Measurements from ENCODE around the gene TNIK.

Gene TNIK

DNA sequence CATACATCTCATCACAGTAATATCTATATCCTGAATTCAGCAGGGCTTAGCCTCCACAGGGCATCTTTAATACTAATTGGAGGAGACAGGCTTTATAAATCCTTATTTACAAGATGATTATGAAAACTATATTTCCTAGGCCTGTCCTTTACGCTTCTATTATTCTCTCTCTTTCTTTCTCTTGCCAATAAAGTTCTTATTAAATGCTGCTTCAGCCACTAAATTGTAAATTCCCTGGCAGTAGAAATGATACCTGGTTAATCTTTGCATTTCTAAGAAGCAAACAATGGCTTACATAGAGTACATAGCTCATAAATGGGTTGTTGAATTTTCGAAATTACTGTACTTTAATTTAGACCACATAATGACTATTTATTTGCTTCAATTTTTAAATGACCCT is 43.5 kb downstream of the TNIK start:
- no peak for DNase-seq

DNA sequence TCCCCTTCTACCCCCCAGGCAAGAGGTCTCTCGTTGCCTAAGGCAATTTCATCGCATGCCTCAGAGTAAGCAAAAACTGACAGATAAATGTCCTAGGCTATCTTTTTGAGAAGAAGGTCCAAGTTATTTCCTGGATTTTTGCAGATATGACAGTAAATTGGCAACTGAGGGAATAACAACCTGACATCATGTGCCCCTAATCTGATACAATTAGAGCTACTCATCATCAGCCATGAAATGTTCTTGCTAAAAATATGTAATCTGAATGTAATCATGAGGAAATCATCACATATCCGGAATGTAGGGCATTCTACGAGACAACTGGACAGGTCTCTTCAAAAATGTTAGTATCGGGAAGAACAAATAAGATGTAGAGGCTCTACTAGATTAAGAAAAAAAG is 44.1 kb downstream of the TNIK start:
- DNase-seq = no peak

DNA sequence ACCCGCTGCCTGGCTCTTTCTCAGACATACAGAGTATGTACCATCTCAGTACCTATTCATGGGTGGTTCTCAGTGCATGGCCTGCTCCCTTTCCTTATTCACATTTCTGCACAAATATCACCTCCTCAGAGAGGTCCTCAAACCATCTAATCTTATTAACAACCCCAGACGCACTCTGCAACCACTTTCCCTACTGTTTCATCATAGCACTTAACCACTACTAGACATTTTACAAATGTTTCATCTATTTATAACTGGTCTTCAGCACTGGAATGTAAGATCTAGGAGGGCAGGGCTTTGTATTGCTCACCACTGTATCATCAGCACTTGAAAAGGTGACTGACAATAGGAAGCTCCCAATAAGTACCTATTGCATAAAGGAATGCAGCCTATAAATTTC is 45.1 kb downstream of the TNIK start:
- DNase-seq = no peak

DNA sequence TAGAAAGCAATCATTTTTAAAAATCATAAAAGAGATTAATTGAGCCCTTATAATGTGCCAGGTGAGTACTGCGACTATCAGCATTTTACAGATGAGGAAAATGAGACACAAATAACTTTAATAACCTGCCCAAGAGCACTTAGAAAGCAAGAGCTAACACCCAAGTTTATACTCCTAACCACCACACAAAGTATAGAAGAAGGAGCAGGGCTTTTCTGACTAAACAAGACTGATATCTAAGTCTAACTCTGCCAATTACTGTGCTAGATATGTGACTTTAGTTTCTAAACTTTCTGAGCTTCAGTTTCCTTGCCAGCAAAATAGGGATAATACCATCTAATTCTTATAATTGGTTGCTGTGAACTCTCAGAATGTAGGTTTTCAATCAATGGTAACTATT is 47.7 kb downstream of the TNIK start:
- no peak for DNase-seq

DNA sequence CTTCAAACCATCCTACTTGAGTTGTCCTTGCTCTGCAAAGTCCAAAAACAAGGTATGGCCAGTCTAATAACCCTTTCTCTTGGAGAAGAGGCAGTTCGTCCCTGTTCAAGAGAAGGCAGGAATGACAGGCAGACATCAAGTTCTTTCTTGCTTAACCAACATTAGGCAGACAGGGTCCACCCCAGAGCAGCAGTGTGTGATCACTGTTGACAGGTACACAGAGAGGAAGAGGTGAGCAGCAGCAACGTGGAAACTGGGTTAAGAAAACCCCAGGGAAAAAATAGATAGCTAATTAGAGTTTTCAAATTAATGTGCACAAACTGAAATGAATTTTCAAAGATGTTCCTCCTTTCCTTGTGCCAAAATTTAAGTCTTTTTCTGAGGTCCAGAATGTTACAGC is 48.2 kb downstream of the TNIK start:
- no peak for DNase-seq

DNA sequence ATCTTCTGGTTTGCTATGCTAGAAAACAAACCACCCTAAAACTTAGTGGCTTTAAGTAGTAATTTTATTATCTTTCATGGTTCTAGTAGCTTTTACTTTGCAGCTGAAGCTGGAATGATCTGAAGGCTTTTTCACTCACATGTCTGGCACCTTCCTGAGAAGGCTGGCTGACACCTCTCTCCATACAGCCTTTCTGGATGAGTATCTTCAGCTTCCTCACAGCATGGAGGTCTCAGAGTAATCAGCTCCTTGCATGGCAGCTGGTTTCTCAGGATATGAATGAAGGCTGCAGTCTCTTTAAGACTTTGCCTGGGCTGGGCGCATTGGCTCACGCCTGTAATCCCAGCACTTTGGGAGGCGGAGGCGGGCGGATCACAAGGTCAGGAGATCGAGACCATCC is 50.0 kb downstream of the TNIK start:
- DNase-seq = no peak

DNA sequence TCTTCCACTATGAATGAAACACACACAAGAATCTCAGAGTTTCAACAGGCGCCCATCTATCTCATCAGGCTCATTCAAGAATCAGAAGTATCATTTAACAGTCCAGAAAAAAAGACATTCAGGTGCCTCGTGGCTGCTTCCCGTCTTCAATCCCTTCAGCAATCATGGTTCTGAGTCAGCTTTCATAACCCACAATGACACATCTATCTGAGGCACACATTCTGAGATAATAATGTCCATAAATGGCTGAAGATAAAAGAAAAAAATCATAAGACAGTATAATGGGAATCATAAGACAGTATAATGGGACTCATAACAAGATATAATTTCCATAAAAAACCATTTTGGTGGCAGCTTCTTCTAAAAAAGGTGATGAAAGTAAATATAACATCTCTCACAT is 52.4 kb downstream of the TNIK start:
- no peak for DNase-seq

DNA sequence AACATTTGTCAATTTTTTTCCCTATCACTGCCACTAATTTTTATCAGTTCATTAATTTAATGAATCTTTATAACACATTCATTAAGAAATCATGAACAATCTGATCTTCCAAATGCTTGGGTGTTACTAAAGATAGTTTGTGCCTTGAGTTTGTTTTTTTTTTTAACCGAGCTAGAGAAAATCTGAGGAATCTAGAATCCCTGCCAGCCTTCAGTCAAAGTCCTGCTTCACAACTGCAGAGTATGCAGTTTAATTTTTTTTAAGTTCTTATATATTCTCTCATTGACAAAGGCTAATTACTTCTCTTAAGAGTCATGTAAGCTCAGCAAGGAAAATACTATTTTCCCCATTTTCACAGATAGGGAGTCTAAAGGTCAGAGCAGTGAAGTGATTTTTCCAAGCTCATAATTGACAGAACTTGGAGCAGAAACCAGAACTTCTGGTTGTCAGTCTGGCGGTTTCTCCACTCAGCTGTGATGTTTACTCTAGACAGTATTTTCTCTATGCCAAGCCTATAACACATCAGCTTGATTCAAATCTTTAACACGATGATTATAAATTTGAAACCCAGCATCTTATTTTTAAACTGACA is 55.7 kb downstream of the TNIK start:
- no peak for DNase-seq

DNA sequence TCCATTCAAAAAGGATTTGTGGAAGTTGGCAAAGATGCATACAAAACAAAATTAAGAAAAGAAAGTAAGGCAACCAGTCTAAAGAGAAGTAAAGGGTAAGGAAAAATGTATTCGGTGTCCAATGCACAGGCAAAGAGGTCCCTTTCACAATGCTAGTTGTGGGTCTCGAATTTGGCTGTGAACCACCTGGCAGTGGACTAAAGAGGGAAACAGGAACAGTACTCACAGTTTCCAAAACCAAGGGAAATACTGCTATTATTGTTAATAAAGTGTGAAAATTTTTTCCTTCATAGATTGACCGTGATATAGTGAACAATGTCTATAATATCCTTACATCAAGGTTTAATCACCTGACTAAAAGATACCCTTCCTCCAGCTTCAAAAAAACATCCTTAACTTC is 57.9 kb downstream of the TNIK start:
- DNase-seq = no peak

DNA sequence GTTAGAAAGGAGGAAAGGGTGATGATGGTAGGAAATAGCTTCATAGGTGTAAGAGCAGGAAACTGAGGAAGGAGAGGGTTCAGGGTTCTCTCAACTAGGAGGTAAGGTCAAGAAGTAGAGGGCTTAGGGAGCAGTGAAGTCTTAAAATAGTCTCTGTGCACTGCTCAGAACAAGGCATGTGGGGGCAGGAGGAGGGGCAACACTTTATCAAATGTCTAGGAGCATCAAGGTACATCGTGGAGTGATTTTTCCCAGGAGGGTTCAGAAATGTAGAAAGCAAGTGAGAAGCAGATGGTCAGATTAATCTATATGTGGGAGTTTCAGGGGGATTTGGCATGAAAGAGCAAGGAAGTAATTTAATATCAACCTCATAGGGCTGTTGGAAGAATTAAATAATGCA is 58.8 kb downstream of the TNIK start:
- DNase-seq = no peak

DNA sequence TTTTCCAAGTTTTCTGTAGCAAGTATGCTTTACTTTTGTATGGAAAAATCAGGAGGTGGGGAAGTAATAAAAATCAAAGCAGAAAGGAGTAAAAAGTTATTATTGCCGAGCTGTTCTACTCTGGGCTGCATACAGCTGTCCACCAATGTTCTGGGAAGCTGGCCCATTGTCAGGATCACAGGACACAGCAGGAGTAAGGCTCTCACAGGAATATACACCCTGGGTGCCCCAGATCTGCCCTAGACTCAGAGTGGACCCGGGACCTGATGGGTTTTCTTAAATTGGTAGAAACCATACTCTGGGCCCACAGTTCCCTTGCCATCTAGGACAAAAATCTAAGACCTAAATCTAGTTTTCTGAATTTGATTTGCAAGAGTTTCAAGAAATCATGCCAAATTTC is 60.4 kb downstream of the TNIK start:
- no peak for DNase-seq

DNA sequence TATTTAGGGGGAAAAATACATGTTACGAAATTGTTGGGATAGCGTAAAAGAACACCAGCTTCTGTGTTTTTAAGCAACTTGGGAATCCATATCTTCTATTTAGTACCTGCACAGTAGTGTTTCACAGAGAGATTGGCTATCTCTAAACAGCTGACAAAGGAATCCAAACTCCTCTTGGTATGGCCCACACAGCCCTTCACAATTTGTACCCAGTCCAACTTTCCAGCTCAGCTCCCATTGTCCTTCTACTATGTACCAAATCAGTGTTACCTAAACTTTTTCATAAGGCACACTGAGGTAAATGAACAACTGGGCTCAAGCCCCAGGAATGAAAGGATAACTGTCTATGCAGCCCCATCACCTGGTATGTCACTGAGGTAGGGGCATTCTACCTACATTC is 61.9 kb downstream of the TNIK start:
- DNase-seq = no peak

DNA sequence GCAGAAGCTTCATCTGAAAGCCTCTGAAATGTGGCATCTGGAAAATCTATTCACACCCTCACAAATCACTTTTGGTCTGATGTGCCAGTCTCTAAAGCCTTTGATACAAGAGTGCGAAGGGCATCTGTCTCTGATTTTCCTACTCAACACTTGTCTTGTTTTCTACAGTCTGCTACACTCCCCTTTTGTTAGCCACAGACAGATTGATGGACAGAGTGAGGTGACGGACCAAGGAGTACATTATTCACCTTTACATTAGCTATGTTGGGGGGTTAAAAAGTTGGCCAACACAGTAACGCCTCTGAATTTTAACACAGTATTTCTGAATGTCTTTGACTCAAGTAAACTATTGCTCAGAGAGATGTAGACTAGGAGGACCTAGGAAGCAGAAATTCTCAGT is 63.1 kb downstream of the TNIK start:
- no peak for DNase-seq

DNA sequence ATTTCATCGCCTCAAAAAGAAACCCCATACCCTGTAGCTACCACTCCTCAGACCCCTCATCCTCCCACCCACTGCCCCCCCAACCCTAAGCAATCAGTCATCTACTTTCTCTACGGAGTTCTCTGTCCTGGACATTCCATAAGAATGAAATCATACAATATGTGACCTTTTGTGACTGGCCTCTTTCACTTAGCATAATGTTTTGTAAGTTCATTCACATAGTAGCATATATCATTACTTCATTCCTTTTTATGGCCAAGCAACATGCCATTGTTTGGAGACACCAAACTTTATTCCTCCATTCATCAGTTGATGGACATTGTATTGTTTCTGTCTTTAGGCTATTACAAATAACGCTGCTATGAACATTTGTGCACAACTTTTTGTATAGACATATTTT is 64.2 kb downstream of the TNIK start:
- no peak for DNase-seq

DNA sequence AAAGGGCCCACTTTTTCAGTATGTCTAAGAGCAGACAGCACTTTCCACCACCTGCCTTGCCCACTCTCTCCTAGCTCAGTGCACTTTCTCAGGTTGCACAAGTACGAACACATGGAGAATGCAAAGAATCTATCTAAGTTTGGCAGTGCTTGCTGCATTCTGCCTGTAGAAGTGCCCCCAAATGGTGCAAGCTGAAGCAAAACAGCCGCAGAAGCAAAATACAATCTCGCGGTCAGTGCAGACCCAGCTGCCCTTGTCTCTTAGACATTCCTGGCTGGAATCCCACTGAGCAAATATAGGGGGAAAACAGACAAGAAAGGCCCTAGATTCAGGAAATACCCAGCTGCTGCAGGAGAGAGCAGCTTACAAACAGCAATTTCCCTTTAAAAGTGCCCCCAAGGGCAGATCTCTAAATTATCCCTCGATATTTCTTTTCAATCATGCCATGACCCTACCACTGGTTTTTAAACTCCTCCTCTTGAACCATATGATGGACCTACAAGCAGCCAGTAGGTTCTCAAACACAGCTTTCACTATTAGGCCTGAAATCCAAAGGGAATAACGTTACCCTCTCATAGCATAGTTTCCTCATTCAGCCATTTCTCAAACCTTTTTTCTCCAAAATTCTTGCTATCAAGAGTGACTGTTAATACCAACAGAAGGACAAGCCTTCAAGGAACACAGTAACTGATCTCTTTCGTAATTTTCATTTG is 67.0 kb downstream of the TNIK start:
- DNase-seq = peak; percentile 61

DNA sequence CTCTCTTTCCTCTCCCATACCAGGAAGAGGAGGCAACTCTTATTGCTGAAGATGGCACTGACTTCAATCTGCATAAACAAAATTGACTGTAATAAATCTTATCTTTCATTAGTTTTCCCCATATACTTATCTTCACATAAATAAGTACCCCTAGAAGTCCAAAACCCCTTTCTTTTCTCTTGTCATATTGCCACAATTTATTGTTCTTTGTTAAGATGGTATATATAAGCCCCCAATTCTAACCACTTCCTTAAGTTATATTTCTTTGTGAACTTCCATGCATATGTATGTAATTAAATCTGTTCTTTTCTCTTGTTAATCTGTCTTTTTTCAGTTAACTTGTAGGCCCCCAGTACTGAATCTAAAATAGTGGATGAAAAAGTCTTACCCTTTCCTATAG is 68.8 kb downstream of the TNIK start:
- DNase-seq = no peak

DNA sequence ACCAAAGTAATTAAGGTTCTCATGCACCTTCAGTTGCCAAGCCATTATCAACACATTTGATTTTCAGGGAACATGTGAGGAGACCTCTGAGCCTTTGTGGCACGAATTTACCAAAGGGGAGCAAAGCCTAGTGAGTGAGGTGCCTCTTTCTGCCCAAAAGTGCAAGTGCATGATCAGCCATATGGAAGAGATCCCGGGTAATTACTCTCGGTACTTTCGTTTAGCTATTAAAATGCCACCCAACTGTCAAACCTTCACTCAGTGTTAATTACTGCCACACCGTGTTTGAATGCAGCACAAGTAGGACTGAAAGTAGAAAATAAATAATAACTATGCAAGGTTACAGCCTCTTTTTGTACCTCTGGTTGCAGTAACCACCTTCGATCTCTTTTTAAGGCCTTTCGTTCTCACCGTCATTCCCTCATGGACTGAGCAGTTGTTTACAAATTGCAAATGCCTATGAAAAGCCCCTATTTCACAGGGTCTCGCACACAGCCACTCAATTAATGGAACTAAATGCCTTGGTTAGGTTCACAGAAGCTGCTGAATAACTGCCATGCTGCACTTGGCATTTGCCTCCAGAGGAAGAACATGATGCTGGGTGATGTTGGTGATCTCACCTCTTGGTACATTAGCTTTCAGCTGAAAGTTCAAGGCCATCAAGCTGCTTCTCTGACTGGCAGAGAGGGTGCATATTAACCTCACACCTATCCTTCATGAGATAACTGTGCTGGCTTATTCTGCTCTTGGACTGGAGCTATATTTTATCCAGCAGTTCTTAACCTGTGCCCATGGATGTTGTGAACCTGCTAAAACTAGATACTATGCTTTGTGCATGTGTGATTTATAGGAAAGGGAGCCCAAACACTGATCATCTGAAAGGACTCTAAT is 69.9 kb downstream of the TNIK start:
- no peak for DNase-seq

DNA sequence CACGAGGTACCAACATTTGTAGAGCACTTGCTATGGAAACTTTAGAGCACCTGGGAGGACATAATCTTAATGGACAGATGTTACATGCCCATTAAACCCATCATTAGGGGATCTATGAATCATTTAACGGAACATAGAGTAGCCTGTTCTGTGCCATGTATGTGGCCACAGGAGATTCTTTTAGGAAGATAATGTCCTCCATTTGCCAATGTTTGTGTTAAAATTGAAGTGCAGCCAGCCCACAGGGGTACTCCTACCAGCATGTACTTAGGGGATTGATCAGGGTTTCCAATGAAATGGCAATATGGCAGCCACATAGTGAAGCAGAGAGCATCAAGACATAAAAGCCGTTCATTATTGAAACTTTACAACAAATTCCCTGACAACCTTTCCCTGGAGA is 70.7 kb downstream of the TNIK start:
- no peak for DNase-seq

DNA sequence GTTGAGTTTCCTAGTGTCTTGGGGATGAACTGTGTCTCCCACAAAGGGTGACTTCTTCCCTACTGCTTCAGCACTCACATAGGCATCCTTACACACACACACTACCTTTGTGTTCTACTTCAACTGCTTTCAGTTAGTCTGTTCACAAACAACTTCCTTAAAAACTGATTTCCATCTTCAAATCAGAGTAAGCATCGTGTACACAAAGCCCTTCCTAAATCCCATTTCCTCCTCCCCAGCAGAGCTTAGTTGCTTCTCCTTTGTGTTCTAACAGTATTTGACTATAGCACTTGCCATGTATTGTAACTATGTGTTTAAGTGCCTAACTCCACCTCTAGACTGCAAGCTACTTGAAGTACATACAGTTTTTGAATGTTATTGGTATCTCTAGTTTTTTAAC is 71.7 kb downstream of the TNIK start:
- DNase-seq = no peak

DNA sequence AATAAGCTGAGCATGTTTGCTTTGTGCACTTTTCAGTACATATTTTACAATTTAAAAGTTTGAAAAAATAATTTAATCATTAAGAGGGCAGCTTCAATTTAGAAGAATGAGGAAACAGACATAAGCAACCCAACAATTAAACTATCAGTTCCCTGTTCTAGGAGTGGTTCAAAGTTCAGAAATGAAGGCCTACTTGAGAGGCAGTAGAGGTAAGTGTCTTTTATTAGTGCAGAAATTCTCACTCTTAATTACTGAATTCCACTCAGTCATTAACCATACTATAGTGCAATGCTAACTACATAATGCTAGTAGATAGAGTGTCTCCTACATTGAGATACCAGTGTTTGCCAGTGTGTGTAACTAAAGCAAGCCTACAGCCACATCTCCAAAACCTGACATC is 73.1 kb downstream of the TNIK start:
- no peak for DNase-seq

DNA sequence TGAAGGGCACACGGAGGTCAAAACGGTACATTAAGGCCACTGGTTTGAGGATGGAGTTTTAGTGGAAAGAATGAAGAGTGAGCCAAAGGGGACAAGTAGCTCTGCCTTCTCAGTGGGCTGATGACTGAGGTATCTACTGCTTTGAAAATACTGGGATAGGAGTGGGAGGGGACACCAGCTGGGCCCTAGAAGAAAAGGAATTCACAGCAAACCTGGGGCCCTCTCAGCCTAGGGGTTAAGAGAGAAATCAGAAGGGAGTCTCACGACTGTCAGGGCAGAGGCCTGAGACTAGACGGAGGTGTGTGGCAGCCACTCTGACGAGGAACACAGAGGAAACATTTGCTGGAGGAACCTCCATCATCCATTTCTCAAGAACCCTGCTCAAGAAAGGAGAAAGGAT is 75.1 kb downstream of the TNIK start:
- DNase-seq = no peak

DNA sequence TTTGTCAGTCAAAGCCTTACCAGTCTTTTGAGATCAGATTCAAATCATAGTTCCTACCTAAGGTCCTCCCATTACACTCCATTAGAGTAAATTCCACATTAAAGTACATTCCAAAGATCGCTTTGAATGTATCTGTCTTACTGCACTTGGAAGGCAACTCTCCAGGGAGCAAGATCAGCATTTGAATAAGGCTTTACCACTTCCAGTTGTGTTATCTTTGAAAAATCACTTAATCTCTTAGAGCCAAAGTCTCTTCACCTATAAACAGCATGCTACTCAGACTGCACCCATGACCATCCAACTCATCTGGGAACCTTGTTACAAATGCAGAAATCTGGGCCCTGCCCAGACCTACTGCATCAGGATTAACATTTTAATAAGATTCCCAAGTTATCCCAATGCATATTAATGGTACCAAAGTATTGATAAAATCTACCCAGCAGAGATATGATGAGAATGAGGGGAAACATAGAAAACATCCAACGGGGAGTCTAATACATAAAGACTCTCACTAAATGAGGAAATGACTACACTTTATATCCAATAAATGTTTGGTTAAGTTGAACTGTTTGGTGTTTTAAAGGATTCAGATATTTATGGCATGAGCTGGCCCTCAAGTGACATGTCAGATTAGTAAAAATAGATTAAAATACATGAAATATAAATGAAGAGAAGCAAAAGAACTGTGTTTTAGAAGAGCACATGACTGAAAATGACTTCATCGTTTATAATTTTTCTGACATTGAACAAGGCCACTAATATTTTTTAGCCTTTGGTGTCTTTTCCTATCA is 75.9 kb downstream of the TNIK start:
- no peak for DNase-seq

Data from right forelimb (tissue), 1 donor.